Activated CD8-positive, alpha-beta T cell treated with anti-CD3 and anti-CD28 coated beads, Interleukin-2, amount 10 ng/mL, durations not matched to agents 7 days and 5 days (primary cell): ENCODE measurements around the gene ARHGAP15. TPM values are rescaled to one million over a fixed set of nuclear protein-coding genes. Genes with fewer than 3 reads are reported as not detected.

Experiments used
- ATAC-seq: fragments of 150-1000 bp; cut with Tn5 transposase; one replicate; pipeline ENCODE4 v1.10.0; 2021; ENCODE audit warnings: moderate library complexity
- CTCF ChIA-PET: fragments of 350-600 bp; sonication (Branson Sonifier 250); formaldehyde crosslinking; loops from one replicate; lab custom pipeline; 2021; ENCODE audit warnings: antibody characterized with exemption; lab: Charles Lee
- POLR2A ChIA-PET: fragments of 350-600 bp; sonication (Branson Sonifier 250); formaldehyde crosslinking; loops from one replicate; lab custom pipeline; 2021; ENCODE audit warnings: antibody characterized with exemption; lab: Charles Lee
- DNase-seq: peaks from one replicate; pipeline ENCODE4 v3.0.0-alpha.2; 2020
- H3K27ac Mint-ChIP-seq: one replicate; pipeline ENCODE4 v1.8.0; 2021; ENCODE audit warnings: mild to moderate bottlenecking, mixed read lengths
- H3K27me3 Mint-ChIP-seq: one replicate; pipeline ENCODE4 v1.8.0; 2021; ENCODE audit warnings: low read depth, mixed read lengths
- H3K36me3 Mint-ChIP-seq: one replicate; pipeline ENCODE4 v1.8.0; 2021; ENCODE audit warnings: low read depth, mixed read lengths
- H3K4me1 Mint-ChIP-seq: one replicate; pipeline ENCODE4 v1.8.0; 2021; ENCODE audit warnings: low read depth, mixed read lengths
- H3K4me3 Mint-ChIP-seq: one replicate; pipeline ENCODE4 v1.8.0; 2021; ENCODE audit warnings: mild to moderate bottlenecking, mixed read lengths
- H3K9me3 Mint-ChIP-seq: one replicate; pipeline ENCODE4 v1.8.0; 2022; ENCODE audit warnings: mixed read lengths; ENCODE audit not compliant: insufficient read depth
- total RNA-seq, 2 experiments: library from RNA; stranded (reverse); gene quantifications; one replicate each; pipeline ENCODE4 v1.2.3, GENCODE V29; 2021

ARHGAP15 gene
- total RNA-seq, 2 experiments from 2014 or later: 154 to 158 TPM

DNA sequence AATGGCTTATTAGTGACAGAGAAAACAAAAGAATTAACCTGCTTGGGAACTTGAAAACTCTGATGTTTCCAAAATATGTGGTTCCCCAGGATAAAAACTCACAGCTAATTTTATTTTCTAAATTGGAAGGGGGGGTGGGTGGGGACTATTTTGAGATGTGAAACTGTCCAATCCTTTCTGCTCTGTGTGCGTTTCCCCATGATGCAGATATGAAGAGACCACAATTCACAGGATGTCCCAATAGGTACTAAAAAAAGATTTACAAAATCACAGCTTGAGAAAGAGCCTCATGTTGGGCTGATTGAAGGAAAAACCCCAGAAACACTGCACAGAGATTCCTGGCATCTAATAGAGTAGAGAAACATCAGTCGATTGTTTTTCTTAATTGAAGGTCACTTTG lies 273.2 kb downstream of the ARHGAP15 start:
- Mint-ChIP-seq H3K36me3 (peaks cover 15% of the 10 kb centered on the region), H3K9me3 (no peaks in the 10 kb centered on the region), H3K4me3 (no peak overlapping the region), H3K4me1 (peaks cover 6% of the 10 kb centered on the region), H3K27me3 (no peaks in the 10 kb centered on the region), H3K27ac (no peak overlapping the region)
- no peak for DNase-seq
- ChIA-PET CTCF (no interaction called here), POLR2A (no interaction called here)
- no peak for ATAC-seq

DNA sequence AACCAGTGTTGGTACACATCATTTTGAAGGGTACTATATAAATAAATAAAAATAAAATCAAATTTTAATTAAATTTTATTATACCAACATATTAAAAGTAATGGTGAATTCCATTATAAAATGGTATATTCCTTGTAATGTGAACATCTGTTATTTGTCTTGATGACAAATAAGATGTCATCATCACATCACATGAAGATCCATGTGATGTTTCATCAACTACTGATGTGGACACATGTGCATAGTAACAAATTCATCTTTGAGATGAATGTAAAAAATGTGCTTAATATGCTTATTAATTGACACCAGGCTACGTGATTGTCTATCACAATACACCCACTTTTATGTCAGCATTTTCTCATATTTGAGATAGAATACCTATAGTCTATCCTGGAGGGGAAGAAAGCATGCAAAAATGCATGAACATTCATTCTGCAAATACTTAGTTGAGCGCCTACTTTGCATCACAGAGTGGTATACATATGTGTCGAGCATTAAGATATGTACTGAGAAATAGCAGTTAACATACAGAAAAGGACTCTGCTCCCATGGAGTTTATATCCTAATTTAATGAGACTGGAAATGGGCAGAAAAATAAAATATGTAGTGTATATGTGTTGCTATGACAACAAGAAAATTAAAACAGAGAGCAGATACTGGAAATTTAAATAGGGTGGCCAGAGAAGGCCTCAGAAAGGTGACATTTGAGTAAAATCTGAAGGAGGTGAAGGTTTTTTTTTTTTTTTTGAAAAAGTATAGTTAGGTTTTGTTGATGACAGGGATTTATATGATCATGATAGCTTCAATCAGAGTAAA lies 281.1 kb downstream of the ARHGAP15 start:
- CTCF ChIA-PET: no interaction called here
- DNase-seq (no peak), ATAC-seq (no peak)
- no peaks in the 10 kb centered on the region for H3K9me3 Mint-ChIP-seq
- H3K4me1 Mint-ChIP-seq: peaks cover 3% of the 10 kb centered on the region
- POLR2A ChIA-PET: no interaction called here
- H3K27ac Mint-ChIP-seq: no peak overlapping the region
- H3K36me3 Mint-ChIP-seq: peaks cover 25% of the 10 kb centered on the region
- H3K27me3 Mint-ChIP-seq: no peaks in the 10 kb centered on the region
- H3K4me3 Mint-ChIP-seq: no peak overlapping the region

DNA sequence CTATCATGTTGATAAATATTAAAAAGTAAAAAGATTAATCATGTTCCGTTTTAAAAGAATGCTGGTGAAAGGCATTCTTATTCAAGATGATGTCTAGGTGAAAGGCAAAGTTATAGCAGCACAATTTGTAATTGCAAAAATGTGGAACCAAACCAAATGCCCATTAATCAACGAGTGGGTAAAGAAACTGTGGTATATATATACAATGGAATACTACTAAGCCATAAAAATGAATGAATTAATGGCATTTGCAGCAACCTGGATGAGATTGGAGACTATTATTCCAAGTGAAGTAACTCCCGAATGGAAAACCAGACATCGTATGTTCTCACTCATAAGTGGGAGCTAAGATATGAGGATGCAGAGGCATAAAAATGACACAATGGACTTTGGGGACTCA lies 286.4 kb downstream of the ARHGAP15 start:
- no peak for DNase-seq
- Mint-ChIP-seq H3K36me3 (peaks cover 32% of the 10 kb centered on the region), H3K4me1 (peaks cover 21% of the 10 kb centered on the region), H3K4me3 (no peak overlapping the region), H3K9me3 (no peaks in the 10 kb centered on the region), H3K27ac (no peak overlapping the region), H3K27me3 (no peaks in the 10 kb centered on the region)
- ATAC-seq: no peak
- ChIA-PET POLR2A (no interaction called here), CTCF (no interaction called here)

DNA sequence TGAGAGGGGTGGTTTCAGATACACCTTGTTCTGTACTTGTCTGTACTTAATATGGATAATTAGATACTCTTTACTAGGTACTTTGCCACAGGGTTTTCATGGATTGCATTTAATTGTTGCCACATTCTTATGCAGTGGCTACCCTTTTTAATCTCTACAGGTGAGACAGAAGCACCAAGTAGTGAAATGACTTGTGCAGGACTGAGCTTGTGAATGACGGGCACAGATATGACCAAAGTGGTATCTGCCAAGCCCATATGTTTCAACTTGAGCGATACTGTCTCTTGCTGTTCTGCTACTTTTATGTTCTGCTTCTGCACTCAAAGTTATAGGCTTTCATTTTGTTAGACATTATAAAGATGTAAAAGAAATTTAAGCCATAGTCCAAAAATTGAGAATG lies 288.2 kb downstream of the ARHGAP15 start:
- POLR2A ChIA-PET: no interaction called here
- Mint-ChIP-seq H3K36me3 (peaks cover 31% of the 10 kb centered on the region), H3K4me3 (no peak overlapping the region), H3K9me3 (no peaks in the 10 kb centered on the region), H3K27ac (no peak overlapping the region), H3K27me3 (no peaks in the 10 kb centered on the region), H3K4me1 (peaks cover 34% of the 10 kb centered on the region)
- CTCF ChIA-PET: no interaction called here
- DNase-seq (no peak), ATAC-seq (no peak)

DNA sequence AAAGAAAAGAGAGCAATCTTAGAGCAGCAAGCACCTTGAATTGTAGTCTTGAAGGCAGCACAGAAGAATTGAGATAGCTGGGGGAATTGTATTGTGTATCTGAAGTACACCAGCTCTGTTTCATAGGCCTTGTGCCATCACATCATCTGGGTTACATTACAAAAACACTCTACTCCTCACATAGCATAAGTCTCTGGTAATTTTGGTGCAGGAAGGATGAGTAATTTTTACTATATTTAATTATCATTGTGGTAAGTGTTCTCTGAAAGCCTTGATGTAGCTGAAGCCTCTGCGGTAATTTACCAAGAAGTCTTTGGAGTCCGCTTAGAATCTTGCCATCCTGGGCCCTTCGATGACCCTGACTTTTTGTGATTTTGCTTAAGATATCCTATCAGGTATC lies 291.1 kb downstream of the ARHGAP15 start:
- no peak for DNase-seq
- ATAC-seq: no peak
- POLR2A ChIA-PET: no interaction called here
- no peak overlapping the region for H3K4me3 Mint-ChIP-seq
- H3K4me1 Mint-ChIP-seq: peaks cover 45% of the 10 kb centered on the region
- peaks cover 25% of the 10 kb centered on the region for H3K36me3 Mint-ChIP-seq
- H3K27me3 Mint-ChIP-seq: no peaks in the 10 kb centered on the region
- CTCF ChIA-PET: interaction anchor here (1.6 kb wide), 1 partner anchor 386 kb away, joined by 3 read pairs; no protein-coding TSS in a partner anchor
- peak overlapping the region; percentile 16 for H3K27ac Mint-ChIP-seq
- no peaks in the 10 kb centered on the region for H3K9me3 Mint-ChIP-seq

DNA sequence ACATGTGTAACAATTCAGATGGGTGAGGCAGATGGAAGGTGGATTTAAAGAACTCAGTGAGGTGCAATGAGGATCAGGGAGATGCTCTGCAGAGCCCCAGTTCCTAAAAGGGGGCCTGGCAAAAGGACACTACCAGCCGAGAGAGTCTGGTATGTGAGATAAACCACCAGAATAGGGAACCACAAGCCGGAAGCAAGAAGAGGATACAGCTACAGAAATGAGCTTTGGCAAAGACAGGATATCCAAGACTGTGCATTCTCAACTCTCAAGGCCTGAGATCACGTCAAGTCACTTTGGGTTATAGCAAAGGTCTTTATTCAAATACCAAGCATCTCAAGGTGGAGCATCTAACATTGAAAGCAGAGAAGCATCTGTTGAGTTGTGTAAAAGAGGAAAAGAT lies 293.5 kb downstream of the ARHGAP15 start:
- DNase-seq: peak; percentile 51

DNA sequence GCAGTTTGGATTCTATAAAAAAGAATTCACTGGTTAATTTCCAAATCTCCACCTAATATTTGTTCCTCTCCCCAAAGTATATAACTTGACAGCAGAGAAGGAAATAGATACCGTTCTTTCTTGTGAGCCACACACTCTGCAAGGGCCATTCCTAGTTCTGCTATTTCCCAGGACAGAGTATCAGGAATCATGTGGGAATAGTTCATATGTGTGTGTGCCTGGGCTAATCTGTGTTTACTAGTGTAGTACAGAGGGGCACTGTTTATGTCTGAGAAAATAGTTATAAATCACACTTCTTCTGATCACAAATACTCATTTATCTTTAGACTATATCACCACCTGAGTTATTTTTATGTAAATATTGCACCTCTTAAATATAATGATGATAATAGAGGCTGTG lies 296.7 kb downstream of the ARHGAP15 start:
- CTCF ChIA-PET: interaction anchor here (2.0 kb wide), 1 partner anchor 12 kb away, joined by 4 read pairs; no protein-coding TSS in a partner anchor
- peaks cover 24% of the 10 kb centered on the region for H3K4me1 Mint-ChIP-seq
- H3K27ac Mint-ChIP-seq: no peak overlapping the region
- no peaks in the 10 kb centered on the region for H3K27me3 Mint-ChIP-seq
- DNase-seq (no peak), ATAC-seq (no peak)
- H3K36me3 Mint-ChIP-seq: peaks cover 19% of the 10 kb centered on the region
- POLR2A ChIA-PET: no interaction called here
- no peaks in the 10 kb centered on the region for H3K9me3 Mint-ChIP-seq
- no peak overlapping the region for H3K4me3 Mint-ChIP-seq

More for the DNA sequence above, 293.5 kb downstream of the ARHGAP15 start:
- Mint-ChIP-seq H3K9me3 (no peaks in the 10 kb centered on the region), H3K27ac (peak overlapping the region; percentile 58), H3K4me3 (no peak overlapping the region), H3K27me3 (no peaks in the 10 kb centered on the region), H3K36me3 (peaks cover 22% of the 10 kb centered on the region), H3K4me1 (peaks cover 33% of the 10 kb centered on the region)
- CTCF ChIA-PET: no interaction called here
- POLR2A ChIA-PET: no interaction called here
- ATAC-seq: peak; percentile 77

DNA sequence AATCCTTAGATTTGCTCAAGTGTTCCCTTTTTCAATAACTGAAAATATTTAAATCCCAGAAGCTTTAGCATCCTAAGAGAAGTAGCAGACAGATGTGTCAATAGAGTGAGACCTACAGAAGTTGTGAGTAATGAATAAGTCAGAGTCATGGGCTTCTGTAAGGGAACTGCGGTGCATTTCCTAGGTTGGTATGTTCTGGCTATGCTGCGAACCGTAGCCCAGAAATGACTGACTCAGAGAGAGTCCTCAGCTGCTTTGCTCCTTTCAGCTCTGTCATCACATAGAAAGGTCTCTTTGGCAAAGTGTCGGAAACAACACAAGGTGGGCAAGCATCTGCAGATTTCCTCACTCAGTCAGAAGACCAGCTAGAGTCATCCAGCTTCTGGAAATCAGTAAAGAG lies 297.1 kb downstream of the ARHGAP15 start:
- ATAC-seq (no peak), DNase-seq (no peak)
- H3K4me3 Mint-ChIP-seq: no peak overlapping the region

DNA sequence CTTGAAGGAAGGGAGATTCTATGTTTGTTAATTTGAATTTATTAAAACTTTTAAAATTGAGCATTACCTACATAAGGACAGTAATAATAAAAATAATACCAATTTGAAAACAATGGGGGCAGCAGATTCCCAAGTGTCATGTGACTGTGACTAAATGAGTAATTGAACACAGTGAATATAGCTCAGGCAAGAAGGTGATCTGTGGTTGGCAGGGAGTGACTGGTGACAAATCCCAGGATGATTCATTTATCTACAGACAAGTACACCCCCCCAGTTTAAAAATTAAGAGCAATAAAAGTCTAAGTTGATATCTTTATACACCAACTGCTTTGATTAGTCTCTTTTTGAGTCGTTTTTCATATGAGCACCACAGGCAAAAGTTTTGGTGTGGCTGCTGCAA lies 299.5 kb downstream of the ARHGAP15 start:
- H3K27me3 Mint-ChIP-seq: no peaks in the 10 kb centered on the region
- H3K27ac Mint-ChIP-seq: no peak overlapping the region
- peaks cover 3% of the 10 kb centered on the region for H3K4me1 Mint-ChIP-seq
- ChIA-PET POLR2A (no interaction called here), CTCF (no interaction called here)
- peaks cover 9% of the 10 kb centered on the region for H3K36me3 Mint-ChIP-seq
- DNase-seq (no peak), ATAC-seq (no peak)
- H3K4me3 Mint-ChIP-seq: no peak overlapping the region
- no peaks in the 10 kb centered on the region for H3K9me3 Mint-ChIP-seq

More for the DNA sequence above, 297.1 kb downstream of the ARHGAP15 start:
- H3K27ac Mint-ChIP-seq: no peak overlapping the region
- peaks cover 19% of the 10 kb centered on the region for H3K36me3 Mint-ChIP-seq
- H3K4me1 Mint-ChIP-seq: peaks cover 22% of the 10 kb centered on the region
- POLR2A ChIA-PET: no interaction called here
- no peaks in the 10 kb centered on the region for H3K9me3 Mint-ChIP-seq
- CTCF ChIA-PET: interaction anchor here (2.0 kb wide), 1 partner anchor 13 kb away, joined by 4 read pairs; no protein-coding TSS in a partner anchor
- no peaks in the 10 kb centered on the region for H3K27me3 Mint-ChIP-seq

DNA sequence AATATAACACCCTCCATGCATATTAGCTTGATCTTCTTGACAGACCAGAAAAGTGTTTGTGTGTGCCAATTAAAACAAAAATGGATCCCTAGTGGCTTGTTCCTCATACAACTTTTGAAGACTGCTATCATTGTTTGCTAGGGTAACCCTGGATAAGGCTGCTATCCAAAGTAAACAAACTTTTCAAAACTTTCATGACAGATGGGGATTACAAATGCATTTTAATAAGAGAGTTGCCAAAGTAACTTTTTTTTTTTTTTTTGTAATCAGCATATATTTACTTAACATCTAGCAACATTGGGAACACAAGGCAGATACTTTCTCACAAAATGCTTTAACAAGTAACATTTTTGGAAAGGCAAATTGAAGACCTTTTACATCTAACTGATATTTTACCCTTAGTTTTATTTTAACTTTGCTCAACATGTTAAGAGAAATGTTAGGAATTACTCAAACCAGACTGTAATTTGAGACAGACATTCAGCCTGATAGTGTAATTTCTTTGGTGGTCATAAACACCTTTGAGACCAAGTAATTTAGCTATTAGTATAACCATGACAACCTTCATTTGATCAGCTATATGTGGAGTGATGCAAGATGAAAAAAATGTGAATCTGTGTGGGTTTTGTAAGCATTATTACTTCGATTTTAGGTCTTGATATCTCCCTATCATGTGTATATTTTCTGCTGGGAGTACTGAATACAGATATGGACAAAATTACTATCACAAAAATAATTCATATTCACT lies 300.9 kb downstream of the ARHGAP15 start:
- no peak for ATAC-seq
- Mint-ChIP-seq H3K4me1 (peaks cover 3% of the 10 kb centered on the region), H3K4me3 (no peak overlapping the region), H3K9me3 (no peaks in the 10 kb centered on the region), H3K27ac (no peak overlapping the region), H3K27me3 (no peaks in the 10 kb centered on the region), H3K36me3 (peaks cover 9% of the 10 kb centered on the region)
- ChIA-PET POLR2A (no interaction called here), CTCF (no interaction called here)
- no peak for DNase-seq

DNA sequence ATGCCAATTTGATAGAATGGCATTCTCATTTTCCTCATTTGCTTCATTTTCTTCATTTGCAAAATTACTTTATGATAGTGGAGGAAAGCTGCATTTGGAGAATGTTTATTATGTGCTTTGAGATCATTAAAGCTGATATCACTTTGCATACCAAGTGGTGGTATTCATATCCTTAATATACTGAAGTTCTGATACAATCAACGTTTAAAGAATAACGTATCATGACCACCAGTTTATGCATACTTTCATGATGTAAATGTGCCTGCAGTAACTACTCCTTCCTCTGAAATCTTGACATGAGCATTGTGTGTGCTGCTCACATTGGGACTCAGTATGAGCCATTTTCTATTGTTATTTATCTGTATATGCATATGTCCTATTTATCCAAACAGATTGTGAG lies 302.1 kb downstream of the ARHGAP15 start:
- Mint-ChIP-seq H3K36me3 (peaks cover 9% of the 10 kb centered on the region), H3K9me3 (no peaks in the 10 kb centered on the region), H3K4me1 (peaks cover 3% of the 10 kb centered on the region), H3K27ac (no peak overlapping the region), H3K4me3 (no peak overlapping the region), H3K27me3 (no peaks in the 10 kb centered on the region)
- no peak for ATAC-seq
- CTCF ChIA-PET: no interaction called here
- DNase-seq: no peak
- POLR2A ChIA-PET: no interaction called here

DNA sequence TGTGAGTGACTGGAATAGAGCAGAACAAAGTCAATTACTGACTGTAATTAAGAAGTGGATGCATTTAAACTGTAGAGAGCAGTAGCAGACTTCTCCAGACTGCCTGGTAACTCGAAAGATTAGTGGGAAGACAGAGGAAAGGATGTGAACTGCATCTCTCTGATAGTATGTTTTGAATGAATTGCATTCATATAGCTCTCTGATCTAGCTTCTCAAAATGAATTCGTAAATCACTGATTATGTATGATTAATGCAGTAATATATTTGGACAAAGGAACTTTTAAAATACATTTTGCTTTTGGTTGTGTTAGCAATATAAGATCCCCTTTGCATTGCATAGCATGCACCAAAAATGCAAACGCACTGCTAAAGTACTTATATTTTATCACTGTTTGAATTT lies 304.0 kb downstream of the ARHGAP15 start:
- ChIA-PET POLR2A (no interaction called here), CTCF (no interaction called here)
- ATAC-seq (no peak), DNase-seq (no peak)
- Mint-ChIP-seq H3K27ac (no peak overlapping the region), H3K4me1 (no peaks in the 10 kb centered on the region), H3K4me3 (no peak overlapping the region), H3K9me3 (no peaks in the 10 kb centered on the region), H3K27me3 (no peaks in the 10 kb centered on the region), H3K36me3 (peaks cover 16% of the 10 kb centered on the region)
